Left ventricle myocardium inferior (tissue), 1 donor: ENCODE results near the gene SLC6A17. TPM values are rescaled to one million over a fixed set of nuclear protein-coding genes. Genes with fewer than 3 reads are reported as not detected.

Experiments used
- DNase-seq: peaks from one replicate; pipeline ENCODE4 v3.0.0-alpha.2; 2020
- H3K27ac ChIP-seq: fragments of 200-600 bp; replicated peaks from 2 replicates; pipeline ENCODE4 v1.8.0; 2021
- H3K27me3 ChIP-seq: fragments of 200-600 bp; 2 replicates; pipeline ENCODE4 v1.8.0; 2021; ENCODE audit warnings: low read depth
- H3K36me3 ChIP-seq: fragments of 200-600 bp; 2 replicates; pipeline ENCODE4 v1.8.0; 2021
- H3K4me1 ChIP-seq: fragments of 200-600 bp; 2 replicates; pipeline ENCODE4 v1.8.0; 2021
- H3K4me3 ChIP-seq: fragments of 200-600 bp; 2 replicates; pipeline ENCODE4 v1.8.0; 2021; ENCODE audit warnings: mild to moderate bottlenecking, moderate library complexity
- H3K9me3 ChIP-seq: fragments of 200-600 bp; replicated peaks from 2 replicates; pipeline ENCODE4 v1.8.0; 2021
- CTCF ChIP-seq: fragments of 200-600 bp; IDR thresholded peaks from 2 replicates; pipeline ENCODE4 v1.8.0; 2021; ENCODE audit warnings: antibody characterized with exemption, mild to moderate bottlenecking, borderline replicate concordance
- intact Hi-C: fragments of 100-400 bp; cut with micrococcal nuclease; formaldehyde crosslinking; loops from one replicate; pipeline ENCODE4 v1.11.0; 2022
- total RNA-seq: library from RNA; stranded (reverse); fragmentation: NEBNext Ultra II Directional; extraction: Animal tissue kit (Norgen Biotek cat#: 25700); gene quantifications from one replicate; pipeline ENCODE4 v1.2.1, GENCODE V29; 2021
- donor health status: DM: no; HTN: yes; CAD: no; lungs with severe emphysema.

SLC6A17 gene
- total RNA-seq, 1 donor from 2014 or later = not detected

- H3K27me3 ChIP-seq = no peaks in the 10 kb centered on the region
- intact Hi-C loops = no loop called here
- no peaks in the 10 kb centered on the region for H3K9me3 ChIP-seq
- H3K27ac ChIP-seq = peak overlapping the region; percentile 38
- H3K4me1 ChIP-seq = peaks cover 33% of the 10 kb centered on the region
- no peaks in the 10 kb centered on the region for H3K36me3 ChIP-seq
- TF ChIP-seq CTCF = no peak
- H3K4me3 ChIP-seq = no peak overlapping the region
- no peak for DNase-seq
Observed at GRCh38 chr1:110239441-110240430, 89.4 kb downstream of the SLC6A17 start.

GRCh38 chr1:110240476-110241210, 90.3 kb downstream of the SLC6A17 start:
- intact Hi-C loops = no loop called here
- DNase-seq = no peak
- no peak for TF ChIP-seq CTCF
- no peak overlapping the region for H3K4me3 ChIP-seq
- H3K27ac ChIP-seq = peak overlapping the region; percentile 38
- peaks cover 27% of the 10 kb centered on the region for H3K4me1 ChIP-seq
- no peaks in the 10 kb centered on the region for H3K9me3 ChIP-seq
- no peaks in the 10 kb centered on the region for H3K36me3 ChIP-seq
- no peaks in the 10 kb centered on the region for H3K27me3 ChIP-seq

GRCh38 chr1:110241516-110241915, 91.2 kb downstream of the SLC6A17 start:
- DNase-seq = no peak
- intact Hi-C loops = no loop called here
- H3K27me3 ChIP-seq = no peaks in the 10 kb centered on the region
- no peaks in the 10 kb centered on the region for H3K9me3 ChIP-seq
- no peaks in the 10 kb centered on the region for H3K36me3 ChIP-seq
- H3K4me3 ChIP-seq = no peak overlapping the region
- peaks cover 21% of the 10 kb centered on the region for H3K4me1 ChIP-seq
- no peak for TF ChIP-seq CTCF
- H3K27ac ChIP-seq = no peak overlapping the region

- TF ChIP-seq CTCF = no peak
- Histone ChIP-seq H3K4me1 (peaks cover 21% of the 10 kb centered on the region), H3K4me3 (no peak overlapping the region), H3K27ac (no peak overlapping the region), H3K27me3 (no peaks in the 10 kb centered on the region), H3K36me3 (no peaks in the 10 kb centered on the region), H3K9me3 (no peaks in the 10 kb centered on the region)
- DNase-seq = no peak
- intact Hi-C loops = no loop called here
Observed at GRCh38 chr1:110242062-110242461, 91.8 kb downstream of the SLC6A17 start.

- H3K4me3 ChIP-seq = no peak overlapping the region
- DNase-seq = no peak
- H3K36me3 ChIP-seq = no peaks in the 10 kb centered on the region
- H3K4me1 ChIP-seq = peaks cover 21% of the 10 kb centered on the region
- no peaks in the 10 kb centered on the region for H3K9me3 ChIP-seq
- TF ChIP-seq CTCF = no peak
- H3K27ac ChIP-seq = no peak overlapping the region
- H3K27me3 ChIP-seq = no peaks in the 10 kb centered on the region
- intact Hi-C loops = no loop called here
Observed at GRCh38 chr1:110242731-110243130, 92.4 kb downstream of the SLC6A17 start.
